Smooth muscle cell (in vitro differentiated cells): Measurements from ENCODE around the gene KISS1R. TPM values are rescaled to one million over a fixed set of nuclear protein-coding genes. Genes with fewer than 3 reads are reported as not detected.

Source experiments
- DNase-seq: peaks from one replicate; lab custom pipeline; 2025; ENCODE audit not compliant: unreplicated experiment; lab: John Stamatoyannopoulos, UW
- H2AFZ ChIP-seq: fragments of 200-600 bp; sonication (generic); 2 replicates; pipeline ENCODE4 v1.6.0; 2016; ENCODE audit warnings: antibody characterized with exemption, low read depth, mild to moderate bottlenecking
- H3F3A ChIP-seq: fragments of 200-600 bp; sonication (generic); 2 replicates; pipeline ENCODE4 v1.6.0; 2017; ENCODE audit warnings: antibody characterized with exemption, low read depth
- H3K27ac ChIP-seq: fragments of 200-600 bp; sonication (generic); 2 replicates; pipeline ENCODE4 v1.5.1; 2016; ENCODE audit warnings: low read depth, mild to moderate bottlenecking
- H3K27me3 ChIP-seq: fragments of 200-600 bp; sonication (generic); 2 replicates; pipeline ENCODE4 v1.6.1; 2016; ENCODE audit warnings: low read depth, mild to moderate bottlenecking
- H3K36me3 ChIP-seq: fragments of 200-600 bp; sonication (generic); 2 replicates; pipeline ENCODE4 v1.5.1; 2016; ENCODE audit warnings: low read depth
- H3K4me1 ChIP-seq: fragments of 200-600 bp; sonication (generic); 2 replicates; pipeline ENCODE4 v1.5.1; 2016; ENCODE audit warnings: low read depth
- H3K4me2 ChIP-seq: fragments of 200-600 bp; sonication (generic); 2 replicates; pipeline ENCODE4 v1.6.0; 2016; ENCODE audit warnings: mild to moderate bottlenecking
- H3K4me3 ChIP-seq: fragments of 200-600 bp; sonication (generic); 2 replicates; pipeline ENCODE4 v1.5.1; 2016; ENCODE audit warnings: mild to moderate bottlenecking
- H3K79me2 ChIP-seq: fragments of 200-600 bp; sonication (generic); 2 replicates; pipeline ENCODE4 v1.6.0; 2016; ENCODE audit warnings: low read depth, mild to moderate bottlenecking
- H3K9ac ChIP-seq: fragments of 200-600 bp; sonication (generic); 2 replicates; pipeline ENCODE4 v1.6.0; 2016; ENCODE audit warnings: low read depth
- H3K9me3 ChIP-seq: fragments of 200-600 bp; sonication (generic); replicated peaks from 2 replicates; pipeline ENCODE4 v1.5.1; 2016; ENCODE audit warnings: low read depth
- H4K20me1 ChIP-seq: fragments of 200-600 bp; sonication (generic); 2 replicates; pipeline ENCODE4 v1.6.0; 2016; ENCODE audit warnings: low read depth
- WGBS: methylation state at CpG from one replicate; pipeline ENCODE4 v1.1.7; 2016; ENCODE audit warnings: low lambda C conversion rate; 5-methylcytosine and 5-hydroxymethylcytosine counted together
- polyA plus RNA-seq: library from polyadenylated mRNA; unstranded; fragments of >200 nt; fragmentation: Nextera tagmentation; extraction: Ambion mirVana; gene quantifications from 2 replicates; pipeline ENCODE4 v1.2.1, GENCODE V29; 2016
- total RNA-seq: library from RNA; depleted of rRNA; stranded (reverse); fragments of >200 nt; gene quantifications from 2 replicates; pipeline ENCODE4 v1.2.3, GENCODE V29; 2014
- TF ChIP-seq, protein P1 (sequence below): fragments of 200-600 bp; sonication (generic); IDR thresholded peaks from 2 replicates; pipeline ENCODE4 v1.5.1; 2017; ENCODE audit warnings: borderline replicate concordance, mild to moderate bottlenecking, antibody characterized with exemption; ENCODE audit not compliant: insufficient read depth, poor library complexity, severe bottlenecking

The KISS1R gene
- total and polyA plus RNA-seq, 2 experiments from 2014 or later = 0.61 TPM; not detected in 1

DNA sequence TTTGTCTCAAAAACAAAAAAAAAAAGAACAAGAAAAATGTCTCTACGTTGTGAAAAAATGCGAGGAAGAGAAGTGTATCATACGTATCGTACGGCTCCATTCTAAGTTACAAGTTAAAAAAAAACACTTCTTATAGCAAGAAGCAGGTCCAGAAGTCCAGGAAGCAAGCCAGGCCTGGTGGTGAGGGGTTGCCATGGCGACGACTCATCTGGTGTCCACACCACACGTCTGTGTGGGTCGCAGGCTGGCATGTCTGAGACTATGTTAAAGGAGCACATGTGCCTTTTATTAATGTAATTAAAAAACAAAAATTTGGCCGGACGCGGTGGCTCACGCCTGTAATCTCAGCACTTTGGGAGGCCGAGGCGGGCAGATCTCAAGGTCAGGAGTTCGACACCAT lies 30.1 kb upstream of the KISS1R start:
- Histone ChIP-seq H3K36me3 (no peaks in the 10 kb centered on the region), H3F3A (no peaks in the 10 kb centered on the region), H3K4me3 (no peak overlapping the region), H3K9me3 (no peaks in the 10 kb centered on the region), H4K20me1 (peaks cover 55% of the 10 kb centered on the region), H3K27ac (no peak overlapping the region), H3K4me2 (no peak overlapping the region), H3K4me1 (no peaks in the 10 kb centered on the region), H3K79me2 (peaks cover 11% of the 10 kb centered on the region), H3K9ac (no peak overlapping the region), H2AFZ (no peak overlapping the region), H3K27me3 (no peaks in the 10 kb centered on the region)
- TF ChIP-seq, protein P1, sequence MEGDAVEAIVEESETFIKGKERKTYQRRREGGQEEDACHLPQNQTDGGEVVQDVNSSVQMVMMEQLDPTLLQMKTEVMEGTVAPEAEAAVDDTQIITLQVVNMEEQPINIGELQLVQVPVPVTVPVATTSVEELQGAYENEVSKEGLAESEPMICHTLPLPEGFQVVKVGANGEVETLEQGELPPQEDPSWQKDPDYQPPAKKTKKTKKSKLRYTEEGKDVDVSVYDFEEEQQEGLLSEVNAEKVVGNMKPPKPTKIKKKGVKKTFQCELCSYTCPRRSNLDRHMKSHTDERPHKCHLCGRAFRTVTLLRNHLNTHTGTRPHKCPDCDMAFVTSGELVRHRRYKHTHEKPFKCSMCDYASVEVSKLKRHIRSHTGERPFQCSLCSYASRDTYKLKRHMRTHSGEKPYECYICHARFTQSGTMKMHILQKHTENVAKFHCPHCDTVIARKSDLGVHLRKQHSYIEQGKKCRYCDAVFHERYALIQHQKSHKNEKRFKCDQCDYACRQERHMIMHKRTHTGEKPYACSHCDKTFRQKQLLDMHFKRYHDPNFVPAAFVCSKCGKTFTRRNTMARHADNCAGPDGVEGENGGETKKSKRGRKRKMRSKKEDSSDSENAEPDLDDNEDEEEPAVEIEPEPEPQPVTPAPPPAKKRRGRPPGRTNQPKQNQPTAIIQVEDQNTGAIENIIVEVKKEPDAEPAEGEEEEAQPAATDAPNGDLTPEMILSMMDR = no peak
- no peak for DNase-seq
- 82% methylated on average over 16 of the region's 16 CpGs for WGBS

DNA sequence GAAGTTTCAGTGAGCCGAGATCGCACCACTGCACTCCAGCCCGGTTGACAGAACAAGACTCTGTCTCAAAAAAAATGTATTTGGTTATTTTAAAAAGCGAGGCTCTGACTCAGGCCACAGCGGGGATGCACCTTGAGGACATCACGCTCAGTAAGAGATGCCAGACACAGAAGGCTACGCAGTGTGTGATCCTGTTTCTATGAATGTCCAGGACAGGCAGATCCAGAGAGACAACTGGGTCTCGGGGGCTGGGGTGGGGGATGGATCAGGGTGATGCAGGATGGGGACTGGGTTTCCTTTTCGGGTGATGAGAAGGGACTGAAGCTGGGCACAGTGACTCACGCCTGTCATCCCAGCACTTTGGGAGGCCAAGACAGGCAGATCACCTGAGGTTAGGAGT lies 29.5 kb upstream of the KISS1R start:
- peaks cover 16% of the 10 kb centered on the region for H3K79me2 ChIP-seq
- peaks cover 50% of the 10 kb centered on the region for H4K20me1 ChIP-seq
- H3K9ac ChIP-seq = no peak overlapping the region
- no peaks in the 10 kb centered on the region for H3K9me3 ChIP-seq
- H3K4me2 ChIP-seq = no peak overlapping the region
- H3K27me3 ChIP-seq = no peaks in the 10 kb centered on the region
- no peaks in the 10 kb centered on the region for H3K4me1 ChIP-seq
- no peaks in the 10 kb centered on the region for H3K36me3 ChIP-seq
- H2AFZ ChIP-seq = no peak overlapping the region
- 99% methylated on average over 9 of the region's 10 CpGs for WGBS
- H3F3A ChIP-seq = no peaks in the 10 kb centered on the region
- DNase-seq = no peak
- H3K4me3 ChIP-seq = no peak overlapping the region
- TF ChIP-seq, protein P1 = no peak
- no peak overlapping the region for H3K27ac ChIP-seq

DNA sequence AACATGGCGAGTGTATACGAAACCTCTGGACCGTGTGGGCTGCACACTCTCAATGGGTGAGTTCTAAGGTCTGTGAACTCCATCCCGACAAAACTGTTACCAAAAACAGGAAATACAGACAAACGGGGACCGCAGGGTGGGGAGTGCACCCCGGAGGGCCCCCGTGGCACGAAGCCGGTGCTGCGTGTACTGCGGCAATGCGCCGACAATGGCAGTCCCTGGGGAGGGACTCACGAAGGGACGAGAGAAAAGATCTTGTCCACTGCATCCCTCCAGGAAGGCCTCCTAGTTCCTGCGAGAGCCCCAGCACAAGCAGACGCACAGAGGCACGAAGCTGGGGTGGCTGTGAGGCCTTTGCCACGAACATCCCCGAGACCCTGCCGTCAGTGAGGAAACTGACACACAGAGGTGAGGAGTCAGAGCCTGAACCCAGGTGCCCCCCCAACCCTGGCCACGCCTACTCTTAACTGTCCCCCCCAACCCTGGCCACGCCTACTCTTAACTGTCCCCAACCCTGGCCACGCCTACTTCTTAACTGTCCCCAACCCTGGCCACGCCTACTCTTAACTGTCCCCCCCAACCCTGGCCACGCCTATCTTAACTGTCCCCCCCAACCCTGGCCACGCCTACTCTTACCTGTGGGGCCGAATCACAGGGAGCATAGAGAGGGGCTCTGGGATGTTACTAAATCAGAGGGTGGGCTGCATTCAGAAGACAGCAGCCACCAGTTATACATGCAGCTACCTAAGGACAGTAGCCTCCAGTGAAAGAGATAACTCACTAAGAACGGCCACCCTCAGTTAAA lies 28.4 kb upstream of the KISS1R start:
- Histone ChIP-seq H3F3A (peaks cover 3% of the 10 kb centered on the region), H2AFZ (no peak overlapping the region), H3K27me3 (no peaks in the 10 kb centered on the region), H3K4me3 (no peak overlapping the region), H3K4me1 (no peaks in the 10 kb centered on the region), H3K36me3 (no peaks in the 10 kb centered on the region), H3K4me2 (no peak overlapping the region), H4K20me1 (peaks cover 42% of the 10 kb centered on the region), H3K79me2 (peaks cover 16% of the 10 kb centered on the region), H3K27ac (no peak overlapping the region), H3K9ac (no peak overlapping the region), H3K9me3 (no peaks in the 10 kb centered on the region)
- TF ChIP-seq, protein P1 = no peak
- 99% methylated on average over 30 of the region's 30 CpGs for WGBS
- no peak for DNase-seq
